ENCODE results near the gene APBA1.
"Not testable (repeated sequence)": the region's sequence is repeated elsewhere in the genome, so short reads cannot be mapped to it uniquely, and the experiment has no call there.

Gene APBA1

GRCh38 chr9:69444021-69444420 is 228.2 kb downstream of the APBA1 start:
- no peak for DNase-seq (ENCODE audit: low read depth, low spot score)

GRCh38 chr9:69443178-69443577 is 229.0 kb downstream of the APBA1 start:
- no peak for DNase-seq (ENCODE audit: low read depth, low spot score)

- DNase-seq (ENCODE audit: low read depth, low spot score), result no peak
Observed at GRCh38 chr9:69442486-69442885, 229.7 kb downstream of the APBA1 start.

GRCh38 chr9:69440254-69440955 is 231.8 kb downstream of the APBA1 start:
- DNase-seq (ENCODE audit: low read depth, low spot score), result not testable (repeated sequence)

GRCh38 chr9:69439654-69440053 is 232.5 kb downstream of the APBA1 start:
- not testable (repeated sequence) for DNase-seq (ENCODE audit: low read depth, low spot score)

- no peak for DNase-seq (ENCODE audit: low read depth, low spot score)
Observed at GRCh38 chr9:69433968-69434367, 238.2 kb downstream of the APBA1 start.

GRCh38 chr9:69433392-69433791 is 238.8 kb downstream of the APBA1 start:
- no peak for DNase-seq (ENCODE audit: low read depth, low spot score)

GRCh38 chr9:69432623-69433022 is 239.5 kb downstream of the APBA1 start:
- DNase-seq (ENCODE audit: low read depth, low spot score), result no peak

GRCh38 chr9:69431777-69432176 is 240.4 kb downstream of the APBA1 start:
- DNase-seq (ENCODE audit: low read depth, low spot score), result no peak

- DNase-seq (ENCODE audit: low read depth, low spot score), result no peak
Observed at GRCh38 chr9:69431203-69431602, 241.0 kb downstream of the APBA1 start.

GRCh38 chr9:69430206-69430605 is 242.0 kb downstream of the APBA1 start:
- DNase-seq (ENCODE audit: low read depth, low spot score), result no peak

GRCh38 chr9:69429281-69429680 is 242.9 kb downstream of the APBA1 start:
- no peak for DNase-seq (ENCODE audit: low read depth, low spot score)

- no peak for DNase-seq (ENCODE audit: low read depth, low spot score)
Observed at GRCh38 chr9:69428017-69428785, 244.0 kb downstream of the APBA1 start.

GRCh38 chr9:69427286-69427685 is 244.9 kb downstream of the APBA1 start:
- DNase-seq (ENCODE audit: low read depth, low spot score), result no peak

- DNase-seq (ENCODE audit: low read depth, low spot score), result no peak
Observed at GRCh38 chr9:69425136-69425801, 246.9 kb downstream of the APBA1 start.

- DNase-seq (ENCODE audit: low read depth, low spot score), result no peak
Observed at GRCh38 chr9:69421908-69422801, 250.0 kb downstream of the APBA1 start.

GRCh38 chr9:69420611-69421270 is 251.4 kb downstream of the APBA1 start:
- DNase-seq (ENCODE audit: low read depth, low spot score), result no peak

GRCh38 chr9:69412741-69413150 is 259.4 kb downstream of the APBA1 start:
- no peak for DNase-seq (ENCODE audit: low read depth, low spot score)

- no peak for DNase-seq (ENCODE audit: low read depth, low spot score)
Observed at GRCh38 chr9:69411931-69412740, 260.0 kb downstream of the APBA1 start.

GRCh38 chr9:69411246-69411645 is 260.9 kb downstream of the APBA1 start:
- DNase-seq (ENCODE audit: low read depth, low spot score), result no peak

All from activated naive CD8-positive, alpha-beta T cell treated with anti-CD3 and anti-CD28 coated beads, Interleukin-2, amount 50 U/mL, for 16 hours (primary cell).